Astrocyte of the spinal cord (primary cell): ENCODE data around the gene GBP3.

Experiments used
- DNase-seq: peaks from one replicate; pipeline ENCODE4 v3.0.0; 2011; ENCODE audit warnings: low read depth, low spot score
- H3K4me3 ChIP-seq: 2 replicates; pipeline ENCODE4 v1.5.1; 2011; ENCODE audit warnings: low read depth, mild to moderate bottlenecking, low read length, moderate library complexity
- CTCF ChIP-seq: IDR thresholded peaks from 2 replicates; pipeline ENCODE4 v1.5.1; 2012; ENCODE audit warnings: low read depth, mild to moderate bottlenecking, low read length, inconsistent platforms
- in situ Hi-C: cut with HindIII; loops from 2 replicates; pipeline ENCODE4 v1.10.0; 2017; ENCODE audit warnings: low sequenced_read_pairs

Gene GBP3

GRCh38 chr1:89022167-89022959, at the start of gene GBP3:
Gene GBP3 (minus strand): TSS chr1:89022866. CDS start chr1:89020721, 2,145 bp downstream.
- TF ChIP-seq CTCF: no peak
- peak; percentile 79 for DNase-seq
- in situ Hi-C loops: no loop called here
- H3K4me3 ChIP-seq: peak within 1 kb of the TSS; percentile 74

- in situ Hi-C loops: no loop called here
- no peak for DNase-seq
- TF ChIP-seq CTCF: no peak
- H3K4me3 ChIP-seq: no peak overlapping the region
Observed at GRCh38 chr1:89070509-89070908, 47.8 kb upstream of the GBP3 start.

- peak; percentile 5 for DNase-seq
- H3K4me3 ChIP-seq: no peak overlapping the region
- in situ Hi-C loops: no loop called here
- TF ChIP-seq CTCF: no peak
Observed at GRCh38 chr1:89069951-89070350, 47.3 kb upstream of the GBP3 start.

GRCh38 chr1:89068291-89068690, 45.6 kb upstream of the GBP3 start:
- TF ChIP-seq CTCF: no peak
- peak; percentile 68 for DNase-seq
- in situ Hi-C loops: no loop called here
- H3K4me3 ChIP-seq: no peak overlapping the region

- TF ChIP-seq CTCF: no peak
- H3K4me3 ChIP-seq: peak within 1 kb of the TSS; percentile 61
- in situ Hi-C loops: no loop called here
- DNase-seq: peak; percentile 88
Observed at GRCh38 chr1:89065079-89065868, 42.6 kb upstream of the GBP3 start, which contains the start of gene GBP1. Gene GBP1 (minus strand): TSS chr1:89065208. CDS start chr1:89063234, 1,974 bp downstream.

GRCh38 chr1:89064632-89065031, 42.0 kb upstream of the GBP3 start:
- H3K4me3 ChIP-seq: peak overlapping the region; percentile 61
- in situ Hi-C loops: no loop called here
- peak; percentile 14 for DNase-seq
- TF ChIP-seq CTCF: no peak
